Testis (tissue), 3 donors: Measurements from ENCODE around the gene DYRK4. TPM values are rescaled to one million over a fixed set of nuclear protein-coding genes. Genes with fewer than 3 reads are reported as not detected.

Source experiments
- DNase-seq: peaks from one replicate; pipeline ENCODE4 v3.0.0-alpha.2; 2019
- H3K27ac ChIP-seq, 2 donors: fragments of 200-600 bp; sonication (generic); one replicate each; pipeline ENCODE4 v1.5.1; 2019
- H3K27me3 ChIP-seq: fragments of 200-600 bp; sonication (generic); one replicate; pipeline ENCODE4 v1.5.1; 2019
- H3K36me3 ChIP-seq: fragments of 200-600 bp; sonication (generic); one replicate; pipeline ENCODE4 v1.5.1; 2017; ENCODE audit warnings: low read depth; ENCODE audit errors: missing control alignments
- H3K4me1 ChIP-seq: fragments of 200-600 bp; sonication (generic); one replicate; pipeline ENCODE4 v1.5.1; 2019
- H3K4me3 ChIP-seq, 2 donors: fragments of 200-600 bp; sonication (generic); one replicate each; pipeline ENCODE4 v1.5.1; 2017 to 2019
- H3K9me3 ChIP-seq: fragments of 200-600 bp; sonication (generic); one replicate; pipeline ENCODE4 v1.5.1; 2017
- POLR2A ChIP-seq: fragments of 450-650 bp; IDR thresholded peaks from one replicate; pipeline ENCODE4 v1.6.1; 2017; ENCODE audit warnings: antibody characterized with exemption, mild to moderate bottlenecking, moderate library complexity
- WGBS, 2 donors: methylation state at CpG; one replicate each; pipeline ENCODE4 v1.1.5; 2018; 5-methylcytosine and 5-hydroxymethylcytosine counted together
- intact Hi-C: fragments of 100-400 bp; cut with DNase I; formaldehyde crosslinking; loops from one replicate; pipeline ENCODE4 v1.15.1; 2023; ENCODE audit warnings: low total_unique reads
- polyA plus RNA-seq: library from polyadenylated mRNA; stranded (reverse); fragments of 350-450 nt; fragmentation: Illumina TruSeq; extraction: RNeasy Lipid Tissue Mini Kit (QIAGEN cat#74804); gene quantifications from one replicate; pipeline ENCODE4 v1.2.3, GENCODE V29; 2014; ENCODE audit warnings: low read depth, low replicate concordance; ENCODE audit not compliant: insufficient read depth
- total RNA-seq, 2 donors: library from RNA; depleted of rRNA; stranded (reverse); fragments of >200 nt; gene quantifications; one replicate each; pipeline ENCODE4 v1.2.3, GENCODE V29; 2016
- TF ChIP-seq, protein P1 (sequence below), 3 experiments: fragments of 450-650 bp in 2 of 3; fragments of 200-600 bp in 1 of 3; sonication (generic) in 1 of 3; IDR thresholded peaks; one replicate each; pipeline ENCODE4 v1.5.1; 2016 to 2019; ENCODE audit warnings: antibody characterized with exemption in 3 of 3, mild to moderate bottlenecking in 2 of 3, moderate library complexity in 1 of 3

The DYRK4 gene
- total and polyA plus RNA-seq, 3 donors from 2014 or later = 91.2 to 189 (median 138) TPM

DNA sequence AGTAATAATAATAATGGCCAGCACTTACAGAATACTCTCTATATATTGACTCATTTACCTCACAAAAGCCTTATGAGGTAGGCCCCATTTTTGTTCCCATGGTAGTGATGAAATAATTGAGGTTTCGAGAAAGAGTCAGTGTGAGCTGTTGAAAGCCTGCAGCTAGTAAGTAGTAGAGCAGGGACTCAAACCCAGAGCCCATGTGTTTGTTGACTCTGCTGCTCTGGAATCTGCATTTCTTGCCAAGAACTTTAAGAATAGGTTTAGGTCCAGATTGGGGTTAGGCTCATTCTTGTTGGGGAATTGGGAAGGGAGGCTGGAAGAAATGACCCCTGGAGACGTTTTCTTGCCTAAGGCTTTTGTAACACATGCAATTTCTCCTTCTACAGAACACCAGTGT, 27.9 kb downstream of the DYRK4 start:
- Histone ChIP-seq H3K9me3 (no peaks in the 10 kb centered on the region), H3K4me3 (no peak overlapping the region), H3K4me1 (no peaks in the 10 kb centered on the region), H3K27me3 (no peaks in the 10 kb centered on the region), H3K36me3 (no peaks in the 10 kb centered on the region), H3K27ac (no peak overlapping the region)
- no peak for DNase-seq
- TF ChIP-seq POLR2A = no peak
- TF ChIP-seq, protein P1, sequence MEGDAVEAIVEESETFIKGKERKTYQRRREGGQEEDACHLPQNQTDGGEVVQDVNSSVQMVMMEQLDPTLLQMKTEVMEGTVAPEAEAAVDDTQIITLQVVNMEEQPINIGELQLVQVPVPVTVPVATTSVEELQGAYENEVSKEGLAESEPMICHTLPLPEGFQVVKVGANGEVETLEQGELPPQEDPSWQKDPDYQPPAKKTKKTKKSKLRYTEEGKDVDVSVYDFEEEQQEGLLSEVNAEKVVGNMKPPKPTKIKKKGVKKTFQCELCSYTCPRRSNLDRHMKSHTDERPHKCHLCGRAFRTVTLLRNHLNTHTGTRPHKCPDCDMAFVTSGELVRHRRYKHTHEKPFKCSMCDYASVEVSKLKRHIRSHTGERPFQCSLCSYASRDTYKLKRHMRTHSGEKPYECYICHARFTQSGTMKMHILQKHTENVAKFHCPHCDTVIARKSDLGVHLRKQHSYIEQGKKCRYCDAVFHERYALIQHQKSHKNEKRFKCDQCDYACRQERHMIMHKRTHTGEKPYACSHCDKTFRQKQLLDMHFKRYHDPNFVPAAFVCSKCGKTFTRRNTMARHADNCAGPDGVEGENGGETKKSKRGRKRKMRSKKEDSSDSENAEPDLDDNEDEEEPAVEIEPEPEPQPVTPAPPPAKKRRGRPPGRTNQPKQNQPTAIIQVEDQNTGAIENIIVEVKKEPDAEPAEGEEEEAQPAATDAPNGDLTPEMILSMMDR (IDR thresholded peaks at IDR 0.05) = no peak
- intact Hi-C loops = no loop called here
- WGBS, 2 donors = 51 to 85% methylated on average over 2 of the region's 2 CpGs

DNA sequence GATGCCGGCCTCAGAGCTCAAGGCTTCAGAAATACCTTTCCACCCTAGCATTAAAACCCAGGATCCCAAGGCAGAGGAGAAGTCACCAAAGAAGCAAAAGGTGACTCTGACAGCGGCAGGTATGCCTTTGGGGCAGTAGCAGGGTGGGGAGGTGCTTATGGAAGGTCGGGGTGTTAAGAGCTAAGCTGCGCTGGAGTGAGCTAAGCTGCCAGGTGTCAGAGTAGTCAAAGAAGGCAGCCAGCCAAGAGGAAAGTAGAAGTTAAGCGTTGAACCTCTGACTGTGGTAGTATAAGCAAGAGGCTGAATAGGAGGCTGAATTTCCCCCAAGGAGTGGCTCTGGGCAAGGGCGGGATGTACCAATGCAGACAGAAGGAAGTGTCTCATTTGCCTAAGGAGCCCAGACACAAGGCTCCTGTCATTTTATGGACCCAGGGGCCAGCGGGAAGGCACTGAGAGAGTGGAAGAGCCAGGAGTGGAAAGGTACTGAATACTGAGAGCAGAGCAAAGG, 29.2 kb downstream of the DYRK4 start:
- H3K4me3 ChIP-seq = no peak overlapping the region
- H3K36me3 ChIP-seq = no peaks in the 10 kb centered on the region
- TF ChIP-seq, protein P1 (IDR thresholded peaks at IDR 0.05) = no peak
- TF ChIP-seq POLR2A = no peak
- 67 to 69% methylated on average over 7 of the region's 7 CpGs for WGBS, 2 donors
- H3K4me1 ChIP-seq = no peaks in the 10 kb centered on the region
- intact Hi-C loops = no loop called here
- no peak overlapping the region for H3K27ac ChIP-seq
- no peak for DNase-seq
- H3K27me3 ChIP-seq = no peaks in the 10 kb centered on the region
- H3K9me3 ChIP-seq = no peaks in the 10 kb centered on the region

DNA sequence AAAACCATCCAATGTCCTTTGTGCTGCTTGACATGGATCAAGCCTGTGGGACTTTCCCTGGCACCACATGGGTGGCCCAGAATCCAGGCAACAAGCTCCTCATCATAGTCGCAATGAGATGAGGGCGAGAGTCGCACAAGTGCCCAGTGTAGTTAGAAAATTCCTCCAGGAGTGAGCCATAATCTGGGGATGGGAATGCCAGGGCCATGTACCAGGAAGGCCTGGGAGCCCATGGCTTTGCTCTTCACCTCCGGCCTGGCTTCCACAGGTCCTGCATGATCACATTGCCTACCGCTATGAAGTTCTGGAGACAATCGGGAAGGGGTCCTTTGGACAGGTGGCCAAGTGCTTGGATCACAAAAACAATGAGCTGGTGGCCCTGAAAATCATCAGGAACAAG, 33.9 kb downstream of the DYRK4 start:
- DNase-seq = no peak
- no peaks in the 10 kb centered on the region for H3K27me3 ChIP-seq
- WGBS, 2 donors = 97 to 98% methylated on average over 5 to 6 of the region's 6 CpGs

DNA sequence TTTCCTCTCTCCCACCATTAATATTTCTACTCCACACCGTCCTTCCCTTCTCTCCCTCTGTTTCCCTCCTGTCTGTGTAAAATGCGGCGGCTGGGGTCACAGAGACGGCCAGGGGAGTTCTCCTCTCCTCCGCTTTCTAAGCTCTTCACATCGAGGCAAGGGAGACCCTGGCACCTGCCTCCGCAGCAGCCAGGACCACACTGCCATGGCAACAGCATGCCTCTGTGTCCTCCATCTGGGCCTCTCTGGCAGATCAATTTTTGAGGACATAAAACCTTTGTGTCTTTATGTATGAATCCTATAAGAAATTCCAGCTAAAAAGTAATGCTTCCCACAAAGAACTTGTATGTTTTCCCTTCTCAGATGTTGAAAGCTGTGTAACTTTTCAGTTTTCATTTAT, 41.4 kb downstream of the DYRK4 start:
- no peaks in the 10 kb centered on the region for H3K9me3 ChIP-seq
- DNase-seq = no peak
- TF ChIP-seq POLR2A = no peak
- TF ChIP-seq, protein P1 (IDR thresholded peaks at IDR 0.05) = no peak
- H3K27ac ChIP-seq = no peak overlapping the region
- H3K36me3 ChIP-seq = no peaks in the 10 kb centered on the region
- no peaks in the 10 kb centered on the region for H3K27me3 ChIP-seq
- intact Hi-C loops = no loop called here
- peaks cover 2% of the 10 kb centered on the region for H3K4me1 ChIP-seq
- WGBS, 2 donors = 48 to 56% methylated on average over 7 of the region's 7 CpGs
- H3K4me3 ChIP-seq = no peak overlapping the region

More for the DNA sequence above, 33.9 kb downstream of the DYRK4 start:
- Histone ChIP-seq H3K4me1 (no peaks in the 10 kb centered on the region), H3K9me3 (no peaks in the 10 kb centered on the region), H3K27ac (no peak overlapping the region), H3K4me3 (no peak overlapping the region), H3K36me3 (no peaks in the 10 kb centered on the region)
- intact Hi-C loops = no loop called here
- TF ChIP-seq, protein P1 (IDR thresholded peaks at IDR 0.05) = no peak
- no peak for TF ChIP-seq POLR2A

DNA sequence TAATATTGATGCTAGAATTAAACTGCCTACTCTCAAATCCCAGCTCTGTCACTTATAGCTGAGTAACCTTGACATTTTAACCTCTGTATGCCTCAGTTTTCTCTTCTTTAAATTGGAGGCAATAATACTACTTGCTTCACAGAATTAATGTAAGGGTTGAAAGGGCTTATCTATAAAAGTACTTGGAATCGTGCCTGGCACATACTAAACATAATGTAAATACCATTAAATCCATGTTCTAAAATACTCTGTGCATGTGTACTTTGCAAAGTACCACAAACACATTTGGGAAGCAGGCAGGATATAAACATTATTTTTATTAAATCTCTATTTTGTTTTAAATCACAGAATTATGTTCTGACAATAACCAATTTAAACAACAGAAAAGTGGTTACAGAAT, 41.9 kb downstream of the DYRK4 start:
- 24 to 27% methylated on average over 1 of the region's 1 CpG for WGBS, 2 donors
- no peak for DNase-seq
- Histone ChIP-seq H3K36me3 (no peaks in the 10 kb centered on the region), H3K27ac (no peak overlapping the region), H3K9me3 (no peaks in the 10 kb centered on the region), H3K4me1 (peaks cover 2% of the 10 kb centered on the region), H3K27me3 (no peaks in the 10 kb centered on the region), H3K4me3 (no peak overlapping the region)
- intact Hi-C loops = no loop called here
- no peak for TF ChIP-seq POLR2A
- TF ChIP-seq, protein P1 (IDR thresholded peaks at IDR 0.05) = no peak
